Ovary (tissue), 9 donors: ENCODE results near the gene CELF4. TPM values are rescaled to one million over a fixed set of nuclear protein-coding genes. Genes with fewer than 3 reads are reported as not detected.

Source experiments
- DNase-seq, 5 donors: peaks; one replicate each; pipeline ENCODE4 v3.0.0-alpha.2; 2019 to 2020
- H3K27ac ChIP-seq, 2 donors: fragments of 200-600 bp; one replicate each; pipeline versions ENCODE4 v1.5.1 to v1.8.0; 2019 to 2022
- H3K27me3 ChIP-seq: fragments of 200-600 bp; one replicate; pipeline ENCODE4 v1.8.0; 2022
- H3K36me3 ChIP-seq: fragments of 200-600 bp; sonication (generic); one replicate; pipeline ENCODE4 v1.5.1; 2019
- H3K4me1 ChIP-seq: one replicate; pipeline ENCODE4 v1.8.1; 2013; ENCODE audit warnings: mild to moderate bottlenecking, moderate library complexity; ENCODE audit not compliant: insufficient read depth
- H3K4me3 ChIP-seq: fragments of 200-600 bp; sonication (generic); one replicate; pipeline ENCODE4 v1.5.1; 2017
- H3K9me3 ChIP-seq, 2 donors: fragments of 200-600 bp in 1 of 2; sonication (generic) in 1 of 2; one replicate each; pipeline versions ENCODE4 v1.5.1 to v1.8.1; 2013 to 2019; ENCODE audit warnings: mild to moderate bottlenecking in 1 of 2, moderate library complexity in 1 of 2
- EP300 ChIP-seq: sonication (generic); formaldehyde crosslinking; IDR thresholded peaks from one replicate; pipeline ENCODE4 v1.6.1; 2017; ENCODE audit warnings: antibody characterized with exemption
- POLR2A ChIP-seq: fragments of 450-650 bp; IDR thresholded peaks from one replicate; pipeline ENCODE4 v1.6.1; 2017; ENCODE audit warnings: antibody characterized with exemption, mild to moderate bottlenecking, moderate library complexity
- WGBS, 3 donors: extraction: QIAGEN DNeasy Blood & Tissue Kit in 1 of 3; methylation state at CpG; one replicate each; pipeline versions ENCODE4 v1.1.5 to v1.1.7; 2013 to 2017; 5-methylcytosine and 5-hydroxymethylcytosine counted together
- intact Hi-C, 4 donors: fragments of 100-400 bp; cut with DNase I; formaldehyde crosslinking; loops; one replicate each; pipeline versions ENCODE4 v1.11.0 to v1.15.1; 2022 to 2023
- polyA plus RNA-seq, 2 donors: library from polyadenylated mRNA; stranded (reverse); fragments of 200-250 nt in 1 of 2; fragments of 350-450 nt in 1 of 2; fragmentation: Illumina TruSeq in 1 of 2; extraction: RNeasy Lipid Tissue Mini Kit (QIAGEN cat#74804) in 1 of 2; gene quantifications; one replicate each; pipeline ENCODE4 v1.2.3, GENCODE V29; 2013 to 2014
- total RNA-seq, 7 donors: library from RNA; depleted of rRNA in 2 of 7; stranded (reverse); fragments of >200 nt in 2 of 7; fragmentation: NEBNext Ultra II Directional in 3 of 7; extraction: Animal tissue kit (Norgen Biotek cat#: 25700) in 3 of 7; gene quantifications; one replicate each; pipeline versions ENCODE4 v1.1.0 to v1.2.4, GENCODE V29; 2016 to 2023
- TF ChIP-seq, protein P1 (sequence below), 3 donors: fragments of 450-650 bp in 2 of 3; fragments of 200-600 bp in 1 of 3; IDR thresholded peaks; one replicate each; pipeline versions ENCODE4 v1.5.1 to v1.8.0; 2016 to 2022; ENCODE audit warnings: antibody characterized with exemption in 3 of 3, mild to moderate bottlenecking in 1 of 3
- donor health status: DM: no; HTN: no; CAD: no; lungs with moderate emphysema.
- donor health status: DM: no; HTN: no; CAD: no.
- donor health status: Bipolar disorder and iron deficiency.
- donor health status: DM: yes; HTN: yes; CAD: no.
- donor health status: DM: no; HTN: no; CAD: no.
- donor health status: DM: yes; HTN: yes; CAD: no.

Gene CELF4
- total and polyA plus RNA-seq, 9 donors = 0.15 to 1.6 (median 1.1) TPM; not detected in 1

GRCh38 chr18:37598396-37598795 is 32.8 kb upstream of the CELF4 start:
- no peaks in the 10 kb centered on the region for H3K36me3 ChIP-seq
- TF ChIP-seq, protein P1, sequence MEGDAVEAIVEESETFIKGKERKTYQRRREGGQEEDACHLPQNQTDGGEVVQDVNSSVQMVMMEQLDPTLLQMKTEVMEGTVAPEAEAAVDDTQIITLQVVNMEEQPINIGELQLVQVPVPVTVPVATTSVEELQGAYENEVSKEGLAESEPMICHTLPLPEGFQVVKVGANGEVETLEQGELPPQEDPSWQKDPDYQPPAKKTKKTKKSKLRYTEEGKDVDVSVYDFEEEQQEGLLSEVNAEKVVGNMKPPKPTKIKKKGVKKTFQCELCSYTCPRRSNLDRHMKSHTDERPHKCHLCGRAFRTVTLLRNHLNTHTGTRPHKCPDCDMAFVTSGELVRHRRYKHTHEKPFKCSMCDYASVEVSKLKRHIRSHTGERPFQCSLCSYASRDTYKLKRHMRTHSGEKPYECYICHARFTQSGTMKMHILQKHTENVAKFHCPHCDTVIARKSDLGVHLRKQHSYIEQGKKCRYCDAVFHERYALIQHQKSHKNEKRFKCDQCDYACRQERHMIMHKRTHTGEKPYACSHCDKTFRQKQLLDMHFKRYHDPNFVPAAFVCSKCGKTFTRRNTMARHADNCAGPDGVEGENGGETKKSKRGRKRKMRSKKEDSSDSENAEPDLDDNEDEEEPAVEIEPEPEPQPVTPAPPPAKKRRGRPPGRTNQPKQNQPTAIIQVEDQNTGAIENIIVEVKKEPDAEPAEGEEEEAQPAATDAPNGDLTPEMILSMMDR (IDR thresholded peaks at IDR 0.05) = no peak
- TF ChIP-seq EP300 (no peak), POLR2A (no peak)
- WGBS, 3 donors = 82 to 84% (median 82%) methylated on average over 5 of the region's 5 CpGs
- no peaks in the 10 kb centered on the region for H3K9me3 ChIP-seq
- intact Hi-C loops = no loop called here
- no peak overlapping the region for H3K4me3 ChIP-seq
- H3K27ac ChIP-seq = no peak overlapping the region
- no peaks in the 10 kb centered on the region for H3K4me1 ChIP-seq
- no peak for DNase-seq
- no peaks in the 10 kb centered on the region for H3K27me3 ChIP-seq

- no peak for DNase-seq
- WGBS, 3 donors = 88 to 91% (median 91%) methylated on average over 1 of the region's 1 CpG
- no peak overlapping the region for H3K4me3 ChIP-seq
- no peaks in the 10 kb centered on the region for H3K9me3 ChIP-seq
- H3K36me3 ChIP-seq = no peaks in the 10 kb centered on the region
- TF ChIP-seq, protein P1 (IDR thresholded peaks at IDR 0.05) = no peak
- no peak for TF ChIP-seq POLR2A
- no peak for TF ChIP-seq EP300
- no peaks in the 10 kb centered on the region for H3K4me1 ChIP-seq
- no peak overlapping the region for H3K27ac ChIP-seq
- H3K27me3 ChIP-seq = no peaks in the 10 kb centered on the region
- intact Hi-C loops = no loop called here
Observed at GRCh38 chr18:37590346-37590745, 24.7 kb upstream of the CELF4 start.

DNA sequence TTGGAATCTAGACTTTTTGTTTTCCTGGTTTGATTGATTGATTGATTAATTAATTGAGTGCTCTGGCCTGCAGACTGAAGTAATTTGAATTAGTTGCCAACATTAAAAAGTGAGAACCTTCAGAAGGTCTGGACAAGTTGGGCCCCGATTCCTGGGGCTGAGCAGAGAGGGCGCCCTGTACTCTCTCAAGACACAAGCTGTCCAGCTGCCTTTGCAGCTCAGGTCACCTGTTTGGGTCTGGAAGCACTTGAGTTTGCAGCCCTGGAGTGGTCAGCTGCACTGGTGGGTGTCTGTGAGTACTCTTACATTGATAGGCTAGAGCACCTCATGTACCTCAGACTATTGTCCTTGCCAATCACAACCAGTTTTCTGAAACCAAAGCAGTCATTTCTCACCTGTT is 22.7 kb upstream of the CELF4 start:
- 92 to 95% (median 93%) methylated on average over 2 of the region's 2 CpGs for WGBS, 3 donors
- Histone ChIP-seq H3K4me3 (no peak overlapping the region), H3K27me3 (no peaks in the 10 kb centered on the region), H3K36me3 (no peaks in the 10 kb centered on the region), H3K27ac (no peak overlapping the region), H3K4me1 (no peaks in the 10 kb centered on the region), H3K9me3 (no peaks in the 10 kb centered on the region)
- TF ChIP-seq POLR2A = no peak
- TF ChIP-seq, protein P1 (IDR thresholded peaks at IDR 0.05) = no peak
- TF ChIP-seq EP300 = no peak
- intact Hi-C loops = no loop called here
- DNase-seq = no peak

GRCh38 chr18:37586656-37587225 is 21.1 kb upstream of the CELF4 start:
- no peak for TF ChIP-seq EP300
- no peak for TF ChIP-seq POLR2A
- TF ChIP-seq, protein P1 (IDR thresholded peaks at IDR 0.05) = no peak
- 74 to 80% (median 79%) methylated on average over 8 of the region's 8 CpGs for WGBS, 3 donors
- DNase-seq = no peak
- intact Hi-C loops = no loop called here
- Histone ChIP-seq H3K27ac (no peak overlapping the region), H3K4me1 (no peaks in the 10 kb centered on the region), H3K36me3 (no peaks in the 10 kb centered on the region), H3K4me3 (no peak overlapping the region), H3K9me3 (no peaks in the 10 kb centered on the region), H3K27me3 (no peaks in the 10 kb centered on the region)
